Inferior parietal cortex (tissue), 1 donor: ENCODE measurements around the gene IBSP.

Source experiments
- DNase-seq: peaks from one replicate; pipeline ENCODE4 v3.0.0-alpha.2; 2016; ENCODE audit errors: extremely low spot score

Gene IBSP, protein sequence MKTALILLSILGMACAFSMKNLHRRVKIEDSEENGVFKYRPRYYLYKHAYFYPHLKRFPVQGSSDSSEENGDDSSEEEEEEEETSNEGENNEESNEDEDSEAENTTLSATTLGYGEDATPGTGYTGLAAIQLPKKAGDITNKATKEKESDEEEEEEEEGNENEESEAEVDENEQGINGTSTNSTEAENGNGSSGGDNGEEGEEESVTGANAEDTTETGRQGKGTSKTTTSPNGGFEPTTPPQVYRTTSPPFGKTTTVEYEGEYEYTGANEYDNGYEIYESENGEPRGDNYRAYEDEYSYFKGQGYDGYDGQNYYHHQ

DNA sequence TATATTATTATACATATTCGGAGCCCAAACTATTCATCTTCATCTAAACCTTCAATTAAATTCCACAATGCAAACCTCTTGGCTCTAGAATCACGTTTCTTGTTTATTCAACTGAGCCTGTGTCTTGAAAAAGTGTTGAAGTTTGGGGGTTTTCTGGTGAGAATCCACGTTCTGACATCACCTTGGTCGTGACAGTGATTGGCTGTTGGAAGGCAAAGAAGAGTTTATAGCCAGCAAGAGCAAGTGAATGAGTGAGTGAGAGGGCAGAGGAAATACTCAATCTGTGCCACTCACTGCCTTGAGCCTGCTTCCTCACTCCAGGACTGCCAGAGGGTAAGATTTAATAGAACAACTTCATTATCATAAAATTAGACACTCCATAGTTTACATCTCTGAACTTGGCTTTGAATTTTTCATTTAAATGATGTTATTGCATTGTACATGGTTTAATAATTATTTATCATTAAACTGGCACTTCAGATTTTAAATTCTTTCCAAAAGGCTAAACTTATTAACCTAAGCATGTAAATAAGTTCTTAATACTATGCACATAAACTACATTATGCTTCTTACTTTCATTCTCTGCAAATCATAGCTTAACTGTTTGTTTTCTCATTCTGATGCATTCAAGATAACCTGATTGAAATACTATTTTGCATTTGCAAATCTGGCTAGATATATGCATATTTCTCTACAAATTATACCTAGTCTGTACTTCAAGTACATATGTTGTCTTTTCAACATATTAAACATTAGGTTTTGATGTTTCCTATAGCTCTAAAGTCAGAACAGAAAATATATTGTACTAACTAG, at the start of gene IBSP:
Gene IBSP, plus strand, starts transcription at position 254 of the 813 bp plus-strand sequence. CDS start 2,808 bp downstream, outside the sequence.
- DNase-seq, result no peak

GRCh38 chr4:87749883-87750282, 49.5 kb upstream of the IBSP start:
- DNase-seq, result no peak

DNA sequence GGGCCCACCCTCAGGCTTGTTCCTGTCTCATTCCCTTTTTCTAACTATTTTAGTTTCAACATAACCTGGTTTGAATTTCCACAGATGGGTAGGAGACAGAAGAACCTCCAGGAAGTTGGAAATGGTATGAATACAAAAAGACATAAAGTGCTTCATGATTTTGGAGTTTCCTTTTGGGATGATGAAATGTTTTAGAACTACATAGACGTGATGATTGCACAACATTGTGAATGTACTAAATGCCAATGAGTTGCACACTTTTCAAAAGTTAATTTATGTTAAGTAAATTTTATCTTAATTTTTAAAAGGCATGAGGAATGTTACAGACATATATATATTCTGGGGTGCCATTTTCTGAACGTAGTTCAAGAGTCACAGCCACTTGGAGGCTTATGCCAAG, 41.1 kb upstream of the IBSP start:
- DNase-seq, result no peak

DNA sequence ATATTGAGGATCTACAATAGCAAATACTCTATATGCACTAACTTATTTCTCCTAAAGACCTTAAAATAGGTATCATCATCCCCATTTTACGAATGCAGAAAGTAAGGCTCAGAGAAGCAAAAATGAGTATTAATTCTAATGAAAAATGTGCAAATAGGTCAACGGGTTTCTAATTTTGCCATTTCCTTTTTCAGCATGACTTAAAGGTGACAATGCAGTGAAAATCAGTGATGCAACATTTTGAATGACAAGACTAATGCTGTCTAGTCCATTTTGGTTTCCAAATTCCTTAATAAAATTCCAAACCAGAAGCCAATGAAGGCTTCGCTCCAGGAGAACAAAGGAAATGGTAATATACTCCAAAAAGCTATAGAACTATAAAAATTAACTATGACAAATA, 37.0 kb upstream of the IBSP start:
- no peak for DNase-seq

DNA sequence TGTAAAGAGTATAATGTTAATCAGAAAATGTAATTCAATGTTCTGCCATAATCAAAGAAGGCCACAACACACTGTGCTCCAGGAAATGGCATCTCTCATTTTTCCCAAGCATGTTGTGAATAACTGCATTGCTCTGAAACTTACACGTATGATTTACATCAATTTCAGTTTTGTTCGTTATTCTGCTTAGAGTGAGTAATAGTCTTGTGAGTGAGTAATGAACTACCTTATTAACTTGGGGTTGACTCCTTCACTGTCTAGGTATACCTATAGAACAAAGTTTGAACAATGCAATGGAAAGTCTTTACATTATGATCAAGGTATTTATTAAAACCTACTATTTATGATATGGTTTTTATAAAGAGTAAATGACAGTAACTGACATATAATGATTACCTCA, 17.8 kb upstream of the IBSP start:
- no peak for DNase-seq

DNA sequence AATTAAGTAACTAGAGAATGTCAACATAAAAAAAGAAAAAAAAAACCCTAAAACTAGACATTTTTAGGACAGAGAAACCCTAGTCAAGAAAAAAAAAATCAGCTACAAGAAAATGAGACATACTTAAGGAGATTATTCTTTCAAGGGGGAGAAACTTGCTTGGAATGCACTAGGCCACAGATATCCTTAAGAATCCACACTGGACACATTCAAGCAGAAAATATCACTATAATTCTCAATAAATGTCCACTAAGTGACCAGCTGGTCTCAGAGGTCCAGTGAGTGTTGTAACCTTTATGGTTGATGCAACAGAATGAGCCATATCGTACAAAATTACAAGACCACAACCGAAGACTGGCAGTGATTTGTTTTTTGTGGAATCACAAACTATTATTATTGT, 15.6 kb upstream of the IBSP start:
- no peak for DNase-seq

- no peak for DNase-seq
Measured at GRCh38 chr4:87785731-87786509, 13.4 kb upstream of the IBSP start.

- DNase-seq, result no peak
Measured at GRCh38 chr4:87802858-87803257, 3.5 kb downstream of the IBSP start.

DNA sequence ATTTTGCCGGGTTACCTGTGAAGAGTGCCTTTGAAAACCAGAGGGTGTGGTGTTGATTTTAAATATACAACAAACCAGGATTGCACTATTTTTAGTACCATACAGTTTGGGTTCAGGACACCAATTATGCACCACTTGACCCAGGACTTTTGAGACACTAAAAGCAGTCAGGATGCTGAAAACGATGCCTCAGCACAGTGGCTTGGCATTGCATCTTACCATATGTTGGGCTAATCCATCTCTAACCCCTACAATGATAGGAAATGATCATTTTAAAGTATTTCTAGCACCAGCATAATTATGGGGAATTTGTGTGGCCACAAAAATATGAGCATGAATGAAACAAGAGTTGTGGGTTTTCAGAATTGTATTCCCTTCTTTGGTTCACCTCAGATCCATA, 4.1 kb downstream of the IBSP start:
- no peak for DNase-seq

DNA sequence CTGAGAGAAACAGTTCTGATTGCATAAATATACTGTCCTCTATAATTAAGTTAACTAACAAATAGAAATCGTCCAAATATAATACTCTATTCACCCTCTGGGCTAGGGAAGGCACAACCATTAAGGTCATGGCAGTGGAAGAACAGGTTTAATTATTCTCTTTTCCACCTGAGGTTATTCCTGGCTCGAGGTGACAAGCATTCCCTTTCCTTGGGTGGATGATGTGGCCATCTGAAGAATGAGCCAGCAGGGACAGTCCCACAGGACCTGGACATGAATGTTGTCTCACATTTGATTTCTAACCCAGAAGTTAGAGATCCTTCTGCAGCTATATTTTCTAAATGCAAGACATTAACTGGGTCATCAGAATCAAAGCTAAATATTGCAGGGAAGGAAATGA, 5.5 kb downstream of the IBSP start:
- DNase-seq, result no peak

GRCh38 chr4:87805971-87806370, 6.6 kb downstream of the IBSP start:
- no peak for DNase-seq

- no peak for DNase-seq
Measured at GRCh38 chr4:87806520-87806919, 7.2 kb downstream of the IBSP start.

- DNase-seq, result no peak
Measured at GRCh38 chr4:87807402-87807801, 8.0 kb downstream of the IBSP start.

- DNase-seq, result no peak
Measured at GRCh38 chr4:87811977-87812376, 12.6 kb downstream of the IBSP start.

- DNase-seq, result no peak
Measured at GRCh38 chr4:87819281-87819919, 20.0 kb downstream of the IBSP start.

DNA sequence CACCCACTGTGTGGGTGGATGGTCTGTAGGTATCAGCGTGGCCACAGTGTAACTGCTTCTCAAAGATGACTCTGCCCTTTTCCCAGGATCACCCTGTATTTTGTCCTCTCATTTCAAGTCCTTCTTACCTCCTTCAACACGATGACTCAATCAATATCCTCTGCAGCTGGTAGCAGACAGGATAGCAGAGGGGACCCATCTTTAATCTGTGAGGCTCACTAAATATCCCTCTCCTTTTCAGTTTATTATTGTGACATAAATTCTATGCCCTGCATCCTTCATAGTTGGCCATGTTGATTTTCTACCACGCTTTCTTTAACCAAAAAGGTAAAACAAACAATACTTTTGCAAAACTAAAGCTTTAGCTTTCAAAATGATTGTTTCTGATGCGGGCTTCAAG, 23.8 kb downstream of the IBSP start:
- no peak for DNase-seq

DNA sequence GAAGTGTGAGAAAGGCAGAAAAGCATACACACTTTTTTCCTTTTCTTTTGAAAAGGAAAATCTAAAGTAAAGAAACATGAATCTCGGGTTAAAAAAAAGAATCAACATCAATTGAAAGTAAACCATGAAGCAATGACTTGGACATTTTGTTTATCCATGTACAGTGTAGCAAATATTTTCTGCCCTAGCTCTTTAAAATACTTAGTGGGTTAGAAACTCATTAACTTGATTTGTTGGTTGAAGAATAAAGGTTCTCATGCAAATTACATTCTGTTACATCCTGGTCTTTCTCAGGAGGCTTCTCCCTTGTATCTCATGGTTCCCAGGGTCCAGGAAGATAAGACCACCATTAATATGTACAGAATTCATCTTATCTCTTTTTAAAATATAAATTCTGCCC, 24.4 kb downstream of the IBSP start:
- no peak for DNase-seq

DNA sequence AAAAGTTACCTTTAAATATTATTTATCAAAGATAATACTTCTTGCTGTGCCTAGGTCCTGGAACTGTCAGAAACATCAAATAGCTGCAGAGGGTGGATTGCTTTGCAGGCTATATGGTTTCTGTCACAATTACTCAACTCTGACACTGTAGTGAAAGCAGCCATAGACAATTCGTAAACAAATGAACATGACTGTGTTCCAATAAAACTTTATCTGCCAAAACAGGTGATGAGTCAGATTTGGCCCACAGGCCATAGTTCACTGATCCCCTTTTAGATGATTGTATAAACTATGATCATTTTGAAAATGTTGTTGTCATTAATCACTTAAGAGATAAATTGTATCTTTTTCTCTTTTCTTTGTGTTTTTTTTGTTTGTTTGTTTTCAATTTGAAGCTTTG, 25.0 kb downstream of the IBSP start:
- no peak for DNase-seq

DNA sequence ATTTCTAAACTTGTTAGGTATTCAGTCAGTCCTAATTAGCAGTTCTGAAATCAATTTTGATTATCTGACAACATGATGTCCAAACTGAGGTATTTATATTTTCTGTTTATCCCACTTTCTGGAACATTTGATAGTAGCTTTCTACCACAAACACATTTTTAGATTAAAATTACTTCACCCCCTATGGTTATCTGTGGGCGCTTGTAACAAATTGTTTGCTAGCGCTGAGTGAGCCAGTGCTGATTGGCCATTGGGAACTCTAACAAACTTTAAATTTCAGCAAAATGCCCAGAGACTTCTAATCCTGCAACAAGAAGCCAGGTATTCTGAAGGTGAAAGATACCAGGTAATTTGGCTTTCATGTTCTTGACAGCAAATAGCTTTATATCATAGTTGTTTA, 33.3 kb downstream of the IBSP start, which contains the start of gene MEPE:
Gene MEPE, plus strand, starts transcription at position 301 of the 400 bp plus-strand sequence. CDS start 1,746 bp downstream, outside the sequence.
- DNase-seq, result no peak

GRCh38 chr4:87834401-87834800, 35.0 kb downstream of the IBSP start:
- no peak for DNase-seq

GRCh38 chr4:87835197-87835596, 35.8 kb downstream of the IBSP start:
- DNase-seq, result no peak

GRCh38 chr4:87835743-87836142, 36.4 kb downstream of the IBSP start:
- no peak for DNase-seq
